ENCODE measurements around the gene SPOCK1. TPM values are rescaled to one million over a fixed set of nuclear protein-coding genes. Genes with fewer than 3 reads are reported as not detected.

The SPOCK1 gene
- total RNA-seq, 1 experiment from 2014 or later = 0.27 TPM

DNA sequence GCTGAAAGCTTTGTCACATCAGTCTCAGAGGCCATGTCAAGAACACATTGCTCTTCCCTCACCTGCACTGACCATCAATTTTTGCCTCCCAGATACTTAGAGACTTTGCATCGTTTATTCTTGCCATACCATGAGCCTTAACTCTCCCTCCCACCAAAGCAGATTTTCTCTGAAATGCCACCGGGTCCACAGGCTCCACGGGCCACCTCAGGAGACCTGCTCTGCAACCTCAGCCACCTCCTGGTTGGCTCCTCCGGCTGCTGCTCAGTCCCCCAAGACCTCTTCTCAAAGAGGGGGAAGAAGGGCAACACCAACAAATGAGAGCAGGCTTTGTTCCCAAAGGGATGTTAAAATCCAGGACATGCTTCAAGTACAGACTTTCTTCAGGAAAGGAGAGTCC, 400.5 kb downstream of the SPOCK1 start:
- Histone ChIP-seq H3K9me3 (ENCODE audit: control insufficient read depth in 1 of 2, insufficient read depth in 1 of 2, low read depth in 1 of 2, low read length in 2 of 2) (no peaks in the 10 kb centered on the region), H3K4me3 (replicated peaks in 1 of 2; ENCODE audit: low read depth in 1 of 2, low read length in 2 of 2) (no peak overlapping the region), H3K4me2 (ENCODE audit: low read length) (no peak overlapping the region), H3K36me3 (ENCODE audit: control insufficient read depth in 1 of 2, insufficient read depth in 2 of 2, low read length in 2 of 2) (no peaks in the 10 kb centered on the region), H3K27me3 (ENCODE audit: insufficient read depth, low read length) (peaks cover 60% of the 10 kb centered on the region), H3K79me2 (ENCODE audit: insufficient read depth, low read length) (no peaks in the 10 kb centered on the region), H3K27ac (ENCODE audit: low read depth, low read length) (no peak overlapping the region), H3K4me1 (ENCODE audit: control insufficient read depth in 1 of 2, insufficient read depth in 2 of 2, low read length in 2 of 2) (no peaks in the 10 kb centered on the region), H2AFZ (ENCODE audit: low read depth, low read length, poor library complexity, severe bottlenecking) (no peak overlapping the region), H4K20me1 (ENCODE audit: insufficient read depth) (no peaks in the 10 kb centered on the region), H3K9me2 (ENCODE audit: insufficient read depth) (no peaks in the 10 kb centered on the region), H3K9ac (ENCODE audit: low read length) (no peak overlapping the region)
- ChIA-PET POLR2A (no interaction called here), RAD21 (ENCODE audit: low non-redundant PET in 1 of 2, low total read pairs in 2 of 2, uncharacterized antibody in 2 of 2, unreplicated experiment in 2 of 2) (no interaction called here), CTCF (no interaction called here)
- BruUV-seq (replicated peaks) = no TSS peak
- intact Hi-C loops (cut with micrococcal nuclease) = no loop called here
- DNase-seq (ENCODE audit: low read depth, low spot score) = no peak
- ATAC-seq = no peak
- no peak for TF ChIP-seq SIN3A (IDR thresholded peaks at IDR 0.05; ENCODE audit: low read depth)
- TF ChIP-seq, protein P1, sequence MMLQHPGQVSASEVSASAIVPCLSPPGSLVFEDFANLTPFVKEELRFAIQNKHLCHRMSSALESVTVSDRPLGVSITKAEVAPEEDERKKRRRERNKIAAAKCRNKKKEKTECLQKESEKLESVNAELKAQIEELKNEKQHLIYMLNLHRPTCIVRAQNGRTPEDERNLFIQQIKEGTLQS (IDR thresholded peaks at IDR 0.05) = no peak
- TF ChIP-seq TCF7L2 (IDR thresholded peaks at IDR 0.05; ENCODE audit: borderline replicate concordance, extremely low read depth, insufficient read depth, insufficient read length) = no peak
- TF ChIP-seq REST (IDR thresholded peaks at IDR 0.05; ENCODE audit: low read depth) = no peak
- TF ChIP-seq, protein P2, sequence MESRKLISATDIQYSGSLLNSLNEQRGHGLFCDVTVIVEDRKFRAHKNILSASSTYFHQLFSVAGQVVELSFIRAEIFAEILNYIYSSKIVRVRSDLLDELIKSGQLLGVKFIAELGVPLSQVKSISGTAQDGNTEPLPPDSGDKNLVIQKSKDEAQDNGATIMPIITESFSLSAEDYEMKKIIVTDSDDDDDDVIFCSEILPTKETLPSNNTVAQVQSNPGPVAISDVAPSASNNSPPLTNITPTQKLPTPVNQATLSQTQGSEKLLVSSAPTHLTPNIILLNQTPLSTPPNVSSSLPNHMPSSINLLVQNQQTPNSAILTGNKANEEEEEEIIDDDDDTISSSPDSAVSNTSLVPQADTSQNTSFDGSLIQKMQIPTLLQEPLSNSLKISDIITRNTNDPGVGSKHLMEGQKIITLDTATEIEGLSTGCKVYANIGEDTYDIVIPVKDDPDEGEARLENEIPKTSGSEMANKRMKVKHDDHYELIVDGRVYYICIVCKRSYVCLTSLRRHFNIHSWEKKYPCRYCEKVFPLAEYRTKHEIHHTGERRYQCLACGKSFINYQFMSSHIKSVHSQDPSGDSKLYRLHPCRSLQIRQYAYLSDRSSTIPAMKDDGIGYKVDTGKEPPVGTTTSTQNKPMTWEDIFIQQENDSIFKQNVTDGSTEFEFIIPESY (IDR thresholded peaks at IDR 0.05; ENCODE audit: extremely low read depth, insufficient replicate concordance, low read length) = no peak
- no peak for TF ChIP-seq JUND (IDR thresholded peaks at IDR 0.05)
- no peak for TF ChIP-seq CBX3 (IDR thresholded peaks at IDR 0.05; ENCODE audit: low read depth)
- TF ChIP-seq YY1 (IDR thresholded peaks at IDR 0.05; ENCODE audit: extremely low read depth, insufficient replicate concordance, low read depth, low read length) = no peak
- TF ChIP-seq EGR1 (IDR thresholded peaks at IDR 0.05; ENCODE audit: low read depth) = no peak
- TF ChIP-seq, protein P3, sequence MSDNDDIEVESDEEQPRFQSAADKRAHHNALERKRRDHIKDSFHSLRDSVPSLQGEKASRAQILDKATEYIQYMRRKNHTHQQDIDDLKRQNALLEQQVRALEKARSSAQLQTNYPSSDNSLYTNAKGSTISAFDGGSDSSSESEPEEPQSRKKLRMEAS (IDR thresholded peaks at IDR 0.05) = no peak
- no peak for TF ChIP-seq ZFX (IDR thresholded peaks at IDR 0.05)
- TF ChIP-seq CEBPB (IDR thresholded peaks at IDR 0.05; ENCODE audit: low read depth) = no peak
- TF ChIP-seq CTCF (IDR thresholded peaks at IDR 0.05 in 2 of 3, conservative IDR thresholded peaks at IDR 0.05 in 1 of 3; ENCODE audit: borderline replicate concordance in 1 of 3, insufficient read depth in 1 of 3, low read depth in 2 of 3, low read length in 2 of 3) = no peak
- no peak for TF ChIP-seq POLR2A (IDR thresholded peaks at IDR 0.05; ENCODE audit: borderline replicate concordance, extremely low read depth, insufficient read depth, insufficient read length)
- no peak for TF ChIP-seq FOSL1 (IDR thresholded peaks at IDR 0.05; ENCODE audit: low read depth)
- no peak for TF ChIP-seq EZH2phosphoT487 (IDR thresholded peaks at IDR 0.05; ENCODE audit: borderline replicate concordance)

Data from HCT116 (cell line).